Kidney epithelial cell (primary cell): Measurements from ENCODE around the gene LILRA1. TPM values are rescaled to one million over a fixed set of nuclear protein-coding genes. Genes with fewer than 3 reads are reported as not detected.
"Not testable (repeated sequence)": the region's sequence is repeated elsewhere in the genome, so short reads cannot be mapped to it uniquely, and the experiment has no call there.

Source experiments
- DNase-seq: peaks from one replicate; pipeline ENCODE4 v3.0.0-alpha.2; 2010; ENCODE audit warnings: low read depth
- H3K27me3 ChIP-seq: 2 replicates; pipeline ENCODE4 v1.6.0; 2011; ENCODE audit warnings: low read length; ENCODE audit not compliant: control insufficient read depth, insufficient read depth
- H3K36me3 ChIP-seq: 2 replicates; pipeline ENCODE4 v1.5.1; 2011; ENCODE audit warnings: low read length; ENCODE audit not compliant: control insufficient read depth, insufficient read depth
- H3K4me3 ChIP-seq: 2 replicates; pipeline ENCODE4 v1.5.1; 2011; ENCODE audit warnings: low read depth, mild to moderate bottlenecking, control low read depth, low read length
- CTCF ChIP-seq: IDR thresholded peaks from 2 replicates; pipeline ENCODE4 v1.5.1; 2011; ENCODE audit warnings: mild to moderate bottlenecking, moderate library complexity, low read length, control low read depth, inconsistent platforms; ENCODE audit not compliant: insufficient read depth, poor library complexity, severe bottlenecking
- total RNA-seq: library from RNA; depleted of rRNA; stranded (reverse); fragments of >200 nt; gene quantifications from 2 replicates; pipeline ENCODE4 v1.2.3, GENCODE V29; 2015

LILRA1 gene
- total RNA-seq, result not detected in 2 replicates

GRCh38 chr19:54593445-54593844 lies at the start of gene LILRA1:
LILRA1 (plus strand) TSS chr19:54593632; CDS start chr19:54594245, 613 bp downstream.
- not testable (repeated sequence) for H3K36me3 ChIP-seq, H3K4me3 ChIP-seq, H3K27me3 ChIP-seq, DNase-seq

DNA sequence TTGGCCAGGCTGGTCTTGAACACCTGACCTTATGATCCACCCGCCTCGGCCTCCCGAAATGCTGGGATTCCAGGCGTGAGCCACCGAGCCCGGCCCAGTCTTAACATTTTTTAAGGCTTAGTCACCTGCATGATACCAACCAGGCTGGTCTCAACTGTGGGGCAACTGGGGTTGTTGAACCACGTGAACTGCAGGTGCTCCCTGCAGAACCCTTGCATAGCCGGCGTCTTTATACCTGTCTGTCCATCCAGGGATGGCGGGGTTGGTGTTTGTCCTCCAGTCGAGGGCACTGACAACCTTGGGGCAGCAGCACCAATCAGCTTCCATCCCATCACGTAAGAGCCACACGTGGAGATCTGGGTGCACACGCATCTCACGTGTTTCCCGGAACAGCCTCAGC lies 44.6 kb upstream of the LILRA1 start:
- no peak overlapping the region for H3K4me3 ChIP-seq
- DNase-seq, result no peak
- no peak for TF ChIP-seq CTCF
- no peaks in the 10 kb centered on the region for H3K36me3 ChIP-seq
- no peaks in the 10 kb centered on the region for H3K27me3 ChIP-seq

- TF ChIP-seq CTCF, result no peak
- Histone ChIP-seq H3K4me3 (no peak overlapping the region), H3K36me3 (no peaks in the 10 kb centered on the region), H3K27me3 (no peaks in the 10 kb centered on the region)
- no peak for DNase-seq
Observed at GRCh38 chr19:54549224-54549623, 44.2 kb upstream of the LILRA1 start.

GRCh38 chr19:54551293-54551692 lies 42.1 kb upstream of the LILRA1 start:
- no peak for TF ChIP-seq CTCF
- H3K27me3 ChIP-seq, result no peaks in the 10 kb centered on the region
- H3K4me3 ChIP-seq, result no peak overlapping the region
- H3K36me3 ChIP-seq, result no peaks in the 10 kb centered on the region
- DNase-seq, result no peak

DNA sequence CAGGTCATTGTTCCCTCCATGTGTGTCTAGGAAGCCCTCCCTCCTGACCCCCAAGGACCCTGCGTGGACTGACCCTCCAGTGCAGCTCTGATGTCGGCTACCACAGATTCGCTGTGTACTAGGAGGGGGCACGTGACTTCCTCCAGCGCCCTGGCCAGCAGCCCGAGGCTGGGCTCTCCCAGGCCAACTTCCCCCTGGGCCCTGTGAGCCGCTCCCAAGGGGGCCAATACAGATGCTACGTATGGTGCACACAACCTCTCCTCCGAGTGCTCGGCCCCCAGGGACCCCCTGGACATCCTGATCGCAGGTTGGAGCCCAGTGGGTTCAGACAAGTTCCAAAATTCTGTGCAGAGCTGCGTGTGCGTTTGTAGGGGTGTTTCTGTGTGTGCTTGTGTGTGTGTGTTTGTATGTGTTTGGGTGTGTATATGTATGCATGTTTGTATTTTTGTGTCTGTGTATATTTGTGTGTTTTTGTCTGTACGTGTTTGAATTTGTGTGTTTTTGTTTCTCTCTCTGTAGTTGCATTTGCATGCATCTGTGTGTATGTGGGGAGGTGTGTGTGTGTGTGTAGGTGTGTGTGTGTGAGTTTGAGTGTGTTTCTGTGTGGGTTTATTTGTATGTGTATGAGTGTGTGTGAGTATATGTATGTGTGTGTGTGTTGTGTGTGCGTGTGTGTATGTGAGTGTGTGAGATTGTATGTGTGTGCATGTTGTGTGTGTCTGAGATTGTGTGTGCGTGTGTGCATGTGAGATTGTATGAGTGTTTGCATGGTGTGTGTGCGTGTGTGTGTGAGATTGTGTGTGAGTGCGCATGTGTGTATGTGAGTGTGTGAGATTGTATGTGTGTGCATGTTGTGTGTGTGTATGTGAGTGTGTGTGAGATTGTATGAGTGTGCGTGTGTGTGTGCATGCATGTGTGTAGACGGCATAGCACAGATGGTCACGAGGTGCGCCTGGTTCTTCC lies 41.2 kb upstream of the LILRA1 start:
- Histone ChIP-seq H3K36me3 (no peaks in the 10 kb centered on the region), H3K27me3 (no peaks in the 10 kb centered on the region), H3K4me3 (no peak overlapping the region)

GRCh38 chr19:54552913-54553310 lies 40.5 kb upstream of the LILRA1 start:
- DNase-seq, result no peak
- H3K27me3 ChIP-seq, result no peaks in the 10 kb centered on the region

More for the DNA sequence above, 41.2 kb upstream of the LILRA1 start:
- DNase-seq, result no peak
- no peak for TF ChIP-seq CTCF

More at GRCh38 chr19:54552913-54553310, 40.5 kb upstream of the LILRA1 start:
- Histone ChIP-seq H3K36me3 (no peaks in the 10 kb centered on the region), H3K4me3 (no peak overlapping the region)
- no peak for TF ChIP-seq CTCF
